HG02943 (cell line): ENCODE measurements around the gene HSP90AB1.

Experiments used
- ATAC-seq: cut with Tn5 transposase; IDR thresholded peaks from one replicate; pipeline ENCODE4 v1.9.1; 2021; ENCODE audit warnings: mild to moderate bottlenecking, low read depth, moderate library complexity; ENCODE audit not compliant: unreplicated experiment

HSP90AB1 gene

GRCh38 chr6:44302856-44303255 is 56.0 kb downstream of the HSP90AB1 start:
- ATAC-seq: no peak
